HEK293T (cell line): ENCODE measurements around the gene EFCAB10.

Experiments used
- CTCF ChIA-PET: fragments of 350-600 bp; formaldehyde crosslinking; extraction: SDS; loops from one replicate; lab custom pipeline; 2021; ENCODE audit warnings: antibody characterized with exemption, inconsistent platforms; lab: Yijun Ruan, JAX
- POLR2A ChIA-PET: fragments of 350-600 bp; formaldehyde crosslinking; extraction: SDS; loops from one replicate; lab custom pipeline; 2020; ENCODE audit warnings: antibody characterized with exemption, inconsistent platforms; lab: Yijun Ruan, JAX
- DNase-seq: peaks from one replicate; pipeline ENCODE4 v3.0.0; 2012; ENCODE audit warnings: mixed read lengths; ENCODE audit errors: extremely low spot score
- ARNT ChIP-seq: fragments of 450-650 bp; IDR thresholded peaks from 2 replicates; pipeline ENCODE4 v1.6.1; 2017; ENCODE audit warnings: mild to moderate bottlenecking
- BHLHE40 ChIP-seq: fragments of 450-650 bp; IDR thresholded peaks from 2 replicates; pipeline ENCODE4 v1.6.1; 2016; ENCODE audit warnings: mild to moderate bottlenecking, moderate library complexity, borderline replicate concordance
- CTBP1 ChIP-seq: fragments of 450-650 bp; IDR thresholded peaks from 2 replicates; pipeline ENCODE4 v1.6.1; 2016; ENCODE audit warnings: borderline replicate concordance
- ELF4 ChIP-seq: fragments of 450-650 bp; IDR thresholded peaks from 2 replicates; pipeline ENCODE4 v1.6.1; 2017; ENCODE audit warnings: antibody characterized with exemption
- FOXA1 ChIP-seq: fragments of 450-650 bp; IDR thresholded peaks from 2 replicates; pipeline ENCODE4 v1.6.1; 2016; ENCODE audit warnings: mild to moderate bottlenecking
- FOXK2 ChIP-seq: fragments of 450-650 bp; IDR thresholded peaks from 2 replicates; pipeline ENCODE4 v1.6.1; 2016; ENCODE audit warnings: mild to moderate bottlenecking
- FOXM1 ChIP-seq: fragments of 450-650 bp; IDR thresholded peaks from 2 replicates; pipeline ENCODE4 v1.6.1; 2017; ENCODE audit warnings: mild to moderate bottlenecking, borderline replicate concordance
- HDGF ChIP-seq: fragments of 450-650 bp; IDR thresholded peaks from 2 replicates; pipeline ENCODE4 v1.6.1; 2017; ENCODE audit warnings: antibody characterized with exemption, borderline replicate concordance
- L3MBTL2 ChIP-seq: fragments of 450-650 bp; conservative IDR thresholded peaks from 2 replicates; pipeline ENCODE4 v1.6.1; 2016; ENCODE audit warnings: mild to moderate bottlenecking
- LEF1 ChIP-seq: fragments of 450-650 bp; IDR thresholded peaks from 2 replicates; pipeline ENCODE4 v1.6.1; 2017; ENCODE audit warnings: mild to moderate bottlenecking, borderline replicate concordance
- NFRKB ChIP-seq: fragments of 450-650 bp; IDR thresholded peaks from 2 replicates; pipeline ENCODE4 v1.6.1; 2016; ENCODE audit warnings: mild to moderate bottlenecking, moderate library complexity
- SP1 ChIP-seq: fragments of 450-650 bp; IDR thresholded peaks from 2 replicates; pipeline ENCODE4 v1.6.1; 2017
- SUZ12 ChIP-seq: fragments of 450-650 bp; IDR thresholded peaks from 2 replicates; pipeline ENCODE4 v1.6.1; 2016; ENCODE audit warnings: mild to moderate bottlenecking
- TARDBP ChIP-seq: fragments of 450-650 bp; IDR thresholded peaks from 2 replicates; pipeline ENCODE4 v1.6.1; 2016
- ZNF384 ChIP-seq: fragments of 450-650 bp; IDR thresholded peaks from 2 replicates; pipeline ENCODE4 v1.6.1; 2016
- TF ChIP-seq, protein P1 (sequence below): fragments of 450-650 bp; IDR thresholded peaks from 2 replicates; pipeline ENCODE4 v1.6.1; 2016

Gene EFCAB10

DNA sequence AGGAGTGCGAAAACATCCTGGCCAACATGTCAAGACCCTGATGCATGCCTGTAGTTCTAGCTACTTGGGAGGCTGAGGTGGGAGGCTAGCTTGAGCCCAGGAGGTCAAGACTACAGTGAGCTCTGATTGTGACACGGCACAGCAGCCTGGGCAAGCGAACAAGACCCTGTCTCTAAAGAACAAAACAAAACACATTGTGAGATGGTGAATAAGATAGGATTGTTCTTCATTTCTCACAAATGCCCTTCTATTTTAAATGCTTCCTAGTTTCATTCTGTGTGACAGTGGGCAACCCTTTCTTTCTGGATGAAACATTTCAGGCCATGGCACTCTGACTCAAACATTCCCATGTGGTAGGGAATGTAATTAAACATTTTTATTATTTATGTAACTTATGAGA, 13.5 kb downstream of the EFCAB10 start:
- ChIA-PET CTCF (no interaction called here), POLR2A (no interaction called here)
- TF ChIP-seq ELF4, result no peak
- no peak for TF ChIP-seq SP1
- TF ChIP-seq BHLHE40, result no peak
- no peak for TF ChIP-seq NFRKB
- no peak for TF ChIP-seq FOXK2
- no peak for TF ChIP-seq ARNT
- TF ChIP-seq HDGF, result no peak
- TF ChIP-seq CTBP1, result no peak
- no peak for TF ChIP-seq SUZ12
- no peak for TF ChIP-seq LEF1
- no peak for TF ChIP-seq FOXM1
- TF ChIP-seq FOXA1, result no peak
- no peak for DNase-seq

DNA sequence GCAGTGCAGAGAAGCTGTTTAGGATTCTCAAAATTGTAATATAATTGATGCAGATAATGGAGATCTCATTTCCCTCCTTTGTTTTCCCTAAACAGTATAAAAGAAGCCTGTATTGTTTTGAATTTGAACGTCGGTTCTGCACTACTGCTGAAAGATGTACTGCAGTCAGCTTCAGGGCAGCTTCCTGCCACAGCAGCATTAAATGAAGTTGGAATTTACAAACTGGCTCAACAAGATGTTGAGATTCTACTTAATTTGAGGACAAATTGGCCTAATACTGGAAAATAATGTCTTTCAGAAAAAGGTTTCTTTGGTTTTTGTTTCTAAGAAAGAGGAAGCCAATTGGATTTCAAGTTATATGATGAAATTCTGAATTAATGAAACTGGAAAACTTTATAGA, 14.3 kb downstream of the EFCAB10 start:
- ChIA-PET POLR2A (no interaction called here), CTCF (no interaction called here)
- TF ChIP-seq, protein P1, sequence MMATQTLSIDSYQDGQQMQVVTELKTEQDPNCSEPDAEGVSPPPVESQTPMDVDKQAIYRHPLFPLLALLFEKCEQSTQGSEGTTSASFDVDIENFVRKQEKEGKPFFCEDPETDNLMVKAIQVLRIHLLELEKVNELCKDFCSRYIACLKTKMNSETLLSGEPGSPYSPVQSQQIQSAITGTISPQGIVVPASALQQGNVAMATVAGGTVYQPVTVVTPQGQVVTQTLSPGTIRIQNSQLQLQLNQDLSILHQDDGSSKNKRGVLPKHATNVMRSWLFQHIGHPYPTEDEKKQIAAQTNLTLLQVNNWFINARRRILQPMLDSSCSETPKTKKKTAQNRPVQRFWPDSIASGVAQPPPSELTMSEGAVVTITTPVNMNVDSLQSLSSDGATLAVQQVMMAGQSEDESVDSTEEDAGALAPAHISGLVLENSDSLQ, result no peak
- TF ChIP-seq SUZ12 (no peak), HDGF (no peak), ELF4 (no peak), LEF1 (no peak), ARNT (no peak), ZNF384 (no peak), FOXK2 (no peak), FOXA1 (no peak), BHLHE40 (no peak), NFRKB (no peak), SP1 (no peak), FOXM1 (no peak), L3MBTL2 (no peak), CTBP1 (no peak), TARDBP (no peak)
- no peak for DNase-seq

DNA sequence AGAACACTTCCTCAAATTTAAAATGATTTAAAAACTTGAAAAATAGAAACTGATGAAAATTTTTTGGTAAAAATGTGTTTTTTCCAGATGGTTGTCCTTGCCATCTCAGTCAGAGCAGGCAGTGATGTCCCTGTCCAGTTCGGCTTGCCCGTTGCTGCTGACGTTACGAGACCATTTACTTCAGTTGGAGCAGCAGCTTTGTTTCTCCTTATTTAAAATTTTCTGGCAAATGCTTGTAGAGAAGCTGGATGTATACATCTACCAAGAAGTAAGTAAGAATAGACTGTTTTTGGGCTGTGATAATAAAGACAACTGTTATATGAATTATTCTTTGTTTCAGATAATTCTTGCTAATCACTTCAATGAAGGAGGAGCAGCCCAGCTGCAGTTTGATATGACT, 16.1 kb downstream of the EFCAB10 start:
- no peak for TF ChIP-seq LEF1
- no peak for TF ChIP-seq FOXA1
- TF ChIP-seq L3MBTL2, result no peak
- no peak for TF ChIP-seq ZNF384
- no peak for TF ChIP-seq TARDBP
- no peak for TF ChIP-seq HDGF
- TF ChIP-seq, protein P1, result no peak
- TF ChIP-seq NFRKB, result no peak
- no peak for TF ChIP-seq SP1
- CTCF ChIA-PET, result no interaction called here
- DNase-seq, result no peak
- POLR2A ChIA-PET, result no interaction called here

DNA sequence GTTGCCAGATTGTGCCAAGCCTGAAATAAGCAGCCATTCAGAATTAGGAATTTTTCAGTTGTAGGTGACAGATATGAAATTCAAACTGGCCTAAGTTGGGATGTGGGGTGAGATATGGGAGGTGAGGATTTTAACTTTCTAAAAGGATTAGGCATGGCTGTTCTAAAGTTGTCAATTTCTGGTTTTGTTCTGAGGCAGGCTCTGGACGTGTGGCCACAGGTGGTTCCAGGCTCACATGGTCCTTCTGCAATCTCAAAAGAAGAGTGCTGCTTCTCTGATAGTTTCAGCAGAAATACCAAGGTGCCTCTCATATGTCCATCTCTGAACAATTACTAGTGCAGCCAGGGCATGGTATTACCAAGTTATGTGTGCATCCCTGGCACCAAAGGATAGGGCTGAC, 21.4 kb downstream of the EFCAB10 start:
- ChIA-PET CTCF (no interaction called here), POLR2A (no interaction called here)
- TF ChIP-seq SUZ12 (no peak), HDGF (no peak), SP1 (no peak), ARNT (no peak), LEF1 (no peak), ELF4 (no peak), FOXA1 (no peak), NFRKB (no peak), BHLHE40 (no peak), FOXK2 (no peak), TARDBP (no peak), CTBP1 (no peak), L3MBTL2 (no peak), ZNF384 (no peak), FOXM1 (no peak)
- TF ChIP-seq, protein P1, result no peak
- DNase-seq, result no peak

DNA sequence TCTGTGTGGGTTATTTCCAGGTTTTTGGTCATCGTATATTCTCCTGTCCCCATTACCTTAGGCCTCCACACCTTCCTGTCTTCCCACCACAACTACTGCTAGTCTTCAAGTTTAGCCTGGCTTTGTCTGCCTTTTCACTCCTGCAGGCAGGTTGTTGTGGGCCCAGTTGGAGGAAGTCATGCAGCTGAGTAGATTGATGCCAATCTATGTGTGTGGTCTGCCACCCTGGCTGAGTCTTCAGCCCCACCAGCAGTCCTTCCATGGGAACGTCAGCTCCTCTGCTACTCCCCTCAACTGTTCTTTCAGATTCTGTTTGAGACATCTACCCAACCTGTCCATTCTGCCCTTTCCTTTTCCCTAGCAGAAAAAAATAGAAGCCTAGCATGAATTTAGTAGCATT, 43.0 kb downstream of the EFCAB10 start:
- CTCF ChIA-PET, result no interaction called here
- POLR2A ChIA-PET, result no interaction called here
- DNase-seq, result no peak
- no peak for TF ChIP-seq ELF4
- TF ChIP-seq L3MBTL2, result no peak
- TF ChIP-seq ARNT, result no peak
- TF ChIP-seq TARDBP, result no peak
- TF ChIP-seq CTBP1, result no peak
- TF ChIP-seq FOXA1, result no peak
- no peak for TF ChIP-seq FOXK2
- TF ChIP-seq LEF1, result no peak
- no peak for TF ChIP-seq HDGF
- TF ChIP-seq, protein P1, result no peak
- no peak for TF ChIP-seq FOXM1
- no peak for TF ChIP-seq BHLHE40
- no peak for TF ChIP-seq SUZ12
- no peak for TF ChIP-seq NFRKB
- no peak for TF ChIP-seq ZNF384
